Measurements from ENCODE around the gene HRH1. TPM values are rescaled to one million over a fixed set of nuclear protein-coding genes. Genes with fewer than 3 reads are reported as not detected.
"Not testable (repeated sequence)": the region's sequence is repeated elsewhere in the genome, so short reads cannot be mapped to it uniquely, and the experiment has no call there.

Gene HRH1, protein sequence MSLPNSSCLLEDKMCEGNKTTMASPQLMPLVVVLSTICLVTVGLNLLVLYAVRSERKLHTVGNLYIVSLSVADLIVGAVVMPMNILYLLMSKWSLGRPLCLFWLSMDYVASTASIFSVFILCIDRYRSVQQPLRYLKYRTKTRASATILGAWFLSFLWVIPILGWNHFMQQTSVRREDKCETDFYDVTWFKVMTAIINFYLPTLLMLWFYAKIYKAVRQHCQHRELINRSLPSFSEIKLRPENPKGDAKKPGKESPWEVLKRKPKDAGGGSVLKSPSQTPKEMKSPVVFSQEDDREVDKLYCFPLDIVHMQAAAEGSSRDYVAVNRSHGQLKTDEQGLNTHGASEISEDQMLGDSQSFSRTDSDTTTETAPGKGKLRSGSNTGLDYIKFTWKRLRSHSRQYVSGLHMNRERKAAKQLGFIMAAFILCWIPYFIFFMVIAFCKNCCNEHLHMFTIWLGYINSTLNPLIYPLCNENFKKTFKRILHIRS
- 18.8 and 22.6 TPM in 2 replicates for total RNA-seq (2014; rRNA removed; shearing (Covaris generic))

- peak; percentile 37 for DNase-seq (ENCODE audit: low read depth)
These were observed at the start of gene HRH1 for GRCh38 chr3:11154036-11154952. HRH1 (plus strand) TSS chr3:11154493; CDS start chr3:11259038, 104,545 bp downstream.

GRCh38 chr3:11113316-11113715 lies 41.0 kb upstream of the HRH1 start:
- DNase-seq (ENCODE audit: low read depth), result not testable (repeated sequence)

DNA sequence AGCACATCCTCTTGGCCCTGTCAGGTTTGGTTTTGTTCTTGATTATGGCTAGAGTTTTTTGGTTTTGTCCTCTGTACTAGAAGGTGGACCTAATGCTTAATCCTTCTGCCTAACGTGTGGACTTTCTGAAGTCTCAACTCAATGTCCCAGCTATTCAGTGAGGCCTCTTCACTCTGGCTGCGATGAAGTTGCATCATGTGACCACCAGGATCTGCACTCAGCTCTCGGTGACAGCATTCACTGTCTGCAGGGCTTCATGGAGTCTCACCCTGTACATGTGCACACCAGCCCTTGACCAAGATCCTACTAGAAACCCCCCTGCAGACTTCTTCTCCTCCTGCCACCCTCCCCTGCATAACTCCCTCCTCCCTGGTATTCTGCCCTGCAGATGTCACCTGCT lies 38.7 kb upstream of the HRH1 start:
- no peak for DNase-seq (ENCODE audit: low read depth)

DNA sequence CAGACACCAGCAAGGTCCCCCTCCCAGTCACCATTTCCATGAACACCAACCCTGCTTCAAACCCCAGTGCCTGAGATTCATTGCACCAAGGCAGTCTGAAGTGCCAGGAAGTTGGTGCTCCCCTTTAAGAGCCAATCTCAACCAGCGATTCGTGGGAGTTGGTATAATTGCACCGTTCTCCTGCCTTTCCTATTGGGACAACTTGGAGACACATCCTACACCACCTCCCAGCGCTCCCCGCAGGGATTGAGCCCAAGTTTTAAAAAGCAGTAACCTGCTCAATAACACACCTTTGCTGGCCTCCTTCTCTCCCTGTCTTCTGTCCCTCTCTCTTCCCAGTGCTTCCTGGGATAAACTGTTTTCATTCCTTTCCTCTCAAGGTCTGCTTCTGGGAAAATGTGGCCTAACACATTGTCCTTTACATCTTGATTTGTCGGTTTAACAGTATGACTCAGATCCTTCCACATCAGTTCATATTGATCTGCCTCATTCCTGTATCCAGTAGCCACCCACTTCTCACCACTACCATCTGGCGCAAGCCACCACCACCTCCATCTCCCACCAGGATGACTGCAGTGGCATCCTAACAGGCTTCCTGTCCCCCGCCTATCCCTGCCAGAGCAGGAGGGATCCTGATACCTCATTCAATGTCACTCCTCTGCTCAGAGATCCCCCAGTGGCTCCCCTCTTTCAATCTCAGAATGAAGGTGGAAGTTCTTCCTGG lies 37.8 kb upstream of the HRH1 start:
- DNase-seq (ENCODE audit: low read depth), result peak; percentile 79

DNA sequence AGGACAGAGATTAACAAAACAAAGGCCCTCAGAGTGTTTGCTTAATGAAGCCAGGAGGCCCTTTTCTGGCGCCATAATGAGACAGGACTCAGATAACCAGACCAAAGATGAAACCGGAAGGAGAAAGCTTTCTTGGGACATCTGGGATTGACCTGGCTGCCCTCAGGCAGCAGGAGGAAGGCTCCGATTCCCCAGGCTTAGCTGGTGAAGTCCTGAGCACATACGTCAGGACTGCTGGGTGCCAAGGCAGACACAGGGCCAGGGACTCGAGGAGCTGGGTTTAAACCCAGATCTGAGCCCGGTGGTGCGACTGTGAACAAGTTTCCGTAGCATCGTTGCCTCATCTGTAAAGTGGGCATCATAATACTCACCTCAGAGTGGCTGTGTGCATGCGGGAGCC lies 36.7 kb upstream of the HRH1 start:
- DNase-seq (ENCODE audit: low read depth), result peak; percentile 66

DNA sequence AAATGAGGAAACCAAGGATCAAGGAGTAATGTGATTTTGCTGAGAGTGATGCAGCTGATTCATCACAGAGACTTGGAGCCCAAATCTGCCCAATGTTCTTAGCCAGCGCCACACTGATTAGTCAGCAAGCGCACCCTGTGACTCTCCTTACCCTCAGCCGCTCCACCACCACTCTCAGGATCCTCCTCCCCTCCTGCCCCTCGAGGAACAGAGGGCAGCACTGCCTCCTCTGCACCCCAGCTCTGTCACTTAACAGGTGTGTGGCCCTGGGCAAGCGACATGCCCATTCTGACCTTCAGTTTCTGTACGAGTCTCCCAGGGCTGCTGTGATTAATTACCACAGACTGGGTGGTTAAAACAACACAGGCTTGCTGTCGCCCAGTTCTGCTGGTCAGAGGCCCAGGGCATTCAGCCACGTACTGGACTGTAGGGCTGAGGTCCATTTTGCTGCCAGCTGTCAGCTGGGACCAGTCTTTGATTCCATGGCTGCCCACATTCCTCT lies 36.1 kb upstream of the HRH1 start:
- DNase-seq (ENCODE audit: low read depth), result peak; percentile 98

- DNase-seq (ENCODE audit: low read depth), result peak; percentile 71
These were observed 34.0 kb upstream of the HRH1 start for GRCh38 chr3:11120091-11120805.

DNA sequence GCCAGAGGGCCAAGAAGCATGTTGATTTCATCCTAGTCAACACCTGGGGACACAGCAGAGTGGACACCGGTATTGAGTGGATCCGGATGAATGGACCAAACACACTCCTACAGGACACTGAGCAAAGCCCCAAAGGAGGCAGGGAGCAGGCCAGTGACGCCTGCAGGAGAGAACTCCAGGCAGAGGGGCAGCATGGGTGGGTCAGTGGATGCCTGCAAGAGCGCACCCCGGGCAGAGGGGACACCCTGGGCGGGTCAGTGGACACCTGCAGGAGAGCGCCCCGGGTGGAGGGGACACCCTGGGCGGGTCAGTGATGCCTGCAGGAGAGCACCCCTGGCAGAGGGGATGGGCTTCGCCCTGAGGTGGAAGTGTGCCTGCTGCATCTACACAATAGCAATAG lies 27.6 kb upstream of the HRH1 start:
- DNase-seq (ENCODE audit: low read depth), result no peak

GRCh38 chr3:11128682-11129632 lies 25.3 kb upstream of the HRH1 start:
- peak; percentile 87 for DNase-seq (ENCODE audit: low read depth)

DNA sequence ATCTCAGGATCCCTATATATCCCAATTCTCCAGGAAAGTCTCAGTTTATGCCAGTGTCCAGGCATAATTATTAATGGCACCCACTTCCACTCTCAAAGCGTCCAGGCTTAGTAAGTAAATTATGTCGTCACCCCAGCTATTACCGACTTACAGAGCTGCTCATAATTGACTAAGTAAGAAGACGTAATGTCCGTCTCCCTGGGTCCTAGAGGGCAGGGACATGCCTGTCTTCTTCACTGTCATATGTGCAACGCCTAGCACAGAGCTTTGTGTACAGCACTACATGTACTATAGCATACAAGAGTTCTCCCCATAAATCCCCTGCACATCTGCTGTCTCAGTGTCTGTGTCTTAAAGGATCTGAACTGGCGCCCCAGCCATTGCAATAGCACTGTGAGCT lies 23.9 kb upstream of the HRH1 start:
- no peak for DNase-seq (ENCODE audit: low read depth)

DNA sequence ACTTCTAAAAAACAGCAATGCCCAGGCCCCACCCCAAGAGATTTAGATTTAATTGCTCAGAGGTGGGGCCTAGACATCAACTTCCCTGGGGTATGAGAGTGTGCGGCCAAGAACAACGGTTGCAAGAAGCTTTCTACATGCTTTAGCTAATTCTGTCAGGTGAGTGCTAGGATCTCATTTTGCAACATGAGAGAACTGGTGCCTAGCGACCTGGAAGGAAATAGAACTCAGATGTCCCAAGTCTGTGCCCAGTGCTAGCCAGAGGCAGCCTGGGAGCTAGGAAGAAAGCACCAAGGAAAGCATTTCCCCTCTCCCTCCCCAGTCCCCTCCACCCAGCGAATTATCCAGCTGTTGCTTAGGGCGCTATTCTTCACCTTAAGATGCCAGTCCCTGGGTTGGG lies 22.9 kb upstream of the HRH1 start:
- peak; percentile 41 for DNase-seq (ENCODE audit: low read depth)

DNA sequence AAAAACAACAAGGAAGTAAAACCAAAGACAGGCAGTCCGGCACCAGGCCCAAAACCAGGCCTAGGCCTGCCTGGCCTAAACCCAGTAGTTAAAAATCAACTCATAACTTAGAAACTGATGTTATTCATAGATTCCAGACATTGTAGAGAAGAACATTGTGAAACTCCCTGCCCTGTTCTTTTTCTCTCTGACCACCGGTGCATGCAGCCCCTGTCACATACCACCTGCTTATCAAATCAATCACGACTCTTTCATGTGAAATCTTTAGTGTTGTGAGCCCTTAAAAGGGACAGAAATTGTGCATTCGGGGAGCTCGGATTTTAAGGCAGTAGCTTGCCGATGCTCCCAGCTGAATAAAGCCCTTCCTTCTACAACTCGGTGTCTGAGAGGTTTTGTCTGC lies 22.4 kb upstream of the HRH1 start:
- DNase-seq (ENCODE audit: low read depth), result not testable (repeated sequence)

GRCh38 chr3:11132861-11133260 lies 21.4 kb upstream of the HRH1 start:
- no peak for DNase-seq (ENCODE audit: low read depth)

- peak; percentile 26 for DNase-seq (ENCODE audit: low read depth)
These were observed 19.5 kb upstream of the HRH1 start for GRCh38 chr3:11134794-11135193.

DNA sequence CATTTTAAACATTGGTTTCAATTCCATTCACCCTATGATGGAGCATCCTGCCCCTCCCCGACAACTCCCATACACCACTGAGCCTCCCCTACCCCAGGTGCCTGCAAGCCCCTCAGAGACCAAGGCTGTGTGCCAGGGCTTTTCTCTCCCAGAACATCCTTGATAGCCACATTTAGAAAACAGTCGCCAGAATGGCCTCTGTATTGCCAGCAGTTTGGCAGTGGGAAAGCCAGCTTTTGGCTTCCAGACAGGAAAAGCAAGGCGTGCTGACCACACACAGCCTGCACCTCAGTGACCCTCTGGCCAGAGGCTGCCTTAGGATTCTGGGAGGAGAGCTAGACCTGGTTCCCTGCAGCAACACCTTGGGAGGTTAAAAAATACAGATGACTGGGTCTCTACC lies 18.2 kb upstream of the HRH1 start:
- DNase-seq (ENCODE audit: low read depth), result peak; percentile 72

GRCh38 chr3:11136830-11137626 lies 17.3 kb upstream of the HRH1 start:
- DNase-seq (ENCODE audit: low read depth), result peak; percentile 100

DNA sequence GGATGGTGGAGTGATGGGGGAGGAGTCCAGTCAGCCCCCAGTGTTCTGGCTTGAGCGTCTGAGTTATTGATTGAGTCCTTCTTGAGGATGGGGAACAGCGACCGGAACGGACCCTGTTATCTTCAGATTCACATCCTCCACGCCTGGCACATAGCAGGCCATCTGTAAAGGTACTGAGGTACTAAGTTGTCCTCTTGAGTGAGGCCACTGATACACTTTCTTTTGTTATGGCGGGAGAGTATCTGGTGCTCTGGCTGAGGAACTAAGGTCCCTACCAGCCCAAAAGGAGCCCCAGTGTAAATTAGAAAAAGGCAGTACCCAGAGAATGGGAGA lies 16.7 kb upstream of the HRH1 start:
- DNase-seq (ENCODE audit: low read depth), result no peak

DNA sequence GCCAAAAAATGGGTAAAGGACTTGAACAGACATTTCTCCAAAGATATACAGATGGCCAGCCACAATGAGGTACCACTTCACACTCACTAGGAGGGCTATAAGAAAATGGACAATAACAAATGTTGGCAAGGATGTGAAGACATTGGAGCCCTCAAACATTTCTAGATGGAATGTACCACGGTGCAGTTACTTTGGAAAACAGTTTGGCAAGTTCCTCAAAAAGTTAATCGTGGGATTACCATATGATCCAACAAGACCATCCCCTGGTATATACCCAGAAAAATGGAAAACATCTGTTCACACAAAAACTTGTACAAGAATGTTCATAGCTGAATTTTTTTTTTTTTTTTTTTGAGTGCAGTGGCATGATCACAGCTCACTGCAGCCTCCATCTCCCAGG lies 15.9 kb upstream of the HRH1 start:
- no peak for DNase-seq (ENCODE audit: low read depth)

Measured in RPMI7951 (cell line).